Esophagus muscularis mucosa (tissue), 4 donors: ENCODE measurements around the gene PHC2.

Experiments used
- CTCF ChIP-seq, 3 experiments: fragments of 200-600 bp in 2 of 3; fragments of 450-650 bp in 1 of 3; sonication (generic) in 2 of 3; IDR thresholded peaks; one replicate each; pipeline ENCODE4 v1.5.1; 2017 to 2019; ENCODE audit warnings: antibody characterized with exemption in 3 of 3, mild to moderate bottlenecking in 2 of 3, moderate library complexity in 1 of 3
- EP300 ChIP-seq: sonication (generic); formaldehyde crosslinking; IDR thresholded peaks from one replicate; pipeline ENCODE4 v1.6.1; 2017; ENCODE audit warnings: antibody characterized with exemption
- POLR2A ChIP-seq: fragments of 450-650 bp; IDR thresholded peaks from one replicate; pipeline ENCODE4 v1.6.1; 2017; ENCODE audit warnings: antibody characterized with exemption, moderate library complexity, mild to moderate bottlenecking, low read depth
- POLR2AphosphoS5 ChIP-seq, 2 donors: sonication (generic); formaldehyde crosslinking; IDR thresholded peaks; one replicate each; pipeline ENCODE4 v1.6.1; 2017; ENCODE audit warnings: antibody characterized with exemption in 2 of 2

GRCh38 chr1:33446590-33446989 is 15.7 kb upstream of the PHC2 start:
- TF ChIP-seq EP300 (no peak), POLR2A (no peak), POLR2AphosphoS5 (IDR thresholded peaks at IDR 0.05) (no peak), CTCF (IDR thresholded peaks at IDR 0.05) (no peak)
